HepG2 (cell line): ENCODE results near the gene SLA2. TPM values are rescaled to one million over a fixed set of nuclear protein-coding genes. Genes with fewer than 3 reads are reported as not detected.

Experiments
- ADNP ChIP-seq: sonication (generic); formaldehyde crosslinking; IDR thresholded peaks from 2 replicates; pipeline ENCODE4 v1.4.0; 2020; ENCODE audit warnings: missing genetic modification reagents
- BRD4 ChIP-seq: sonication (generic); formaldehyde crosslinking; IDR thresholded peaks from 2 replicates; pipeline ENCODE4 v1.4.0; 2020; ENCODE audit warnings: missing genetic modification reagents
- CEBPB ChIP-seq: IDR thresholded peaks from 2 replicates; pipeline ENCODE4 v1.6.1; 2011; ENCODE audit warnings: low read depth, low read length, improper control_type of control experiment, borderline replicate concordance
- FOXA3 ChIP-seq: IDR thresholded peaks from 2 replicates; pipeline ENCODE4 v1.6.1; 2016; ENCODE audit warnings: missing genetic modification reagents, missing compliant biosample characterization
- GMEB1 ChIP-seq: sonication (generic); formaldehyde crosslinking; IDR thresholded peaks from 2 replicates; pipeline ENCODE4 v1.5.1; 2020; ENCODE audit warnings: missing genetic modification reagents, mild to moderate bottlenecking, borderline replicate concordance
- HNF4A ChIP-seq: sonication (generic); formaldehyde crosslinking; IDR thresholded peaks from 2 replicates; pipeline ENCODE4 v1.4.0; 2020; ENCODE audit warnings: missing genetic modification reagents
- KAT8 ChIP-seq: IDR thresholded peaks from 2 replicates; pipeline ENCODE4 v1.6.1; 2016; ENCODE audit warnings: missing genetic modification reagents, missing compliant biosample characterization
- KDM4B ChIP-seq: sonication (generic); formaldehyde crosslinking; IDR thresholded peaks from 2 replicates; pipeline ENCODE4 v1.4.0; 2020; ENCODE audit warnings: missing genetic modification reagents
- KLF6 ChIP-seq: IDR thresholded peaks from 2 replicates; pipeline ENCODE4 v1.8.0; 2016; ENCODE audit warnings: missing biosample characterization, missing genetic modification reagents
- NFATC3 ChIP-seq: sonication (generic); formaldehyde crosslinking; IDR thresholded peaks from 2 replicates; pipeline ENCODE4 v1.5.1; 2020; ENCODE audit warnings: mild to moderate bottlenecking, missing genetic modification reagents
- NR2F6 ChIP-seq, 2 experiments: IDR thresholded peaks; 2 replicates each; pipeline ENCODE4 v1.6.1; 2016; ENCODE audit warnings: antibody characterized with exemption in 1 of 2, mild to moderate bottlenecking in 1 of 2
- SPEN ChIP-seq: sonication (generic); formaldehyde crosslinking; IDR thresholded peaks from 2 replicates; pipeline ENCODE4 v1.5.1; 2020; ENCODE audit warnings: low read depth, mild to moderate bottlenecking, missing genetic modification reagents
- ZBTB3 ChIP-seq: sonication (generic); formaldehyde crosslinking; IDR thresholded peaks from 2 replicates; pipeline ENCODE4 v1.4.0; 2020; ENCODE audit warnings: low read depth, mild to moderate bottlenecking, moderate library complexity, missing genetic modification reagents, borderline replicate concordance
- ZNF263 ChIP-seq: sonication (generic); formaldehyde crosslinking; IDR thresholded peaks from 2 replicates; pipeline ENCODE4 v1.4.0; 2020; ENCODE audit warnings: missing genetic modification reagents
- ZNF281 ChIP-seq: sonication (generic); formaldehyde crosslinking; IDR thresholded peaks from 2 replicates; pipeline ENCODE4 v1.4.0; 2020; ENCODE audit warnings: missing genetic modification reagents, borderline replicate concordance
- ZNF383 ChIP-seq: sonication (generic); formaldehyde crosslinking; IDR thresholded peaks from 2 replicates; pipeline ENCODE4 v1.4.0; 2020; ENCODE audit warnings: missing genetic modification reagents, mild to moderate bottlenecking, borderline replicate concordance
- ZNF558 ChIP-seq: sonication (generic); formaldehyde crosslinking; IDR thresholded peaks from 2 replicates; pipeline ENCODE4 v1.9.0; 2022; ENCODE audit warnings: mild to moderate bottlenecking, missing genetic modification reagents, borderline replicate concordance
- ZNF564 ChIP-seq: sonication (generic); formaldehyde crosslinking; IDR thresholded peaks from 2 replicates; pipeline ENCODE4 v1.8.1; 2023; ENCODE audit warnings: mild to moderate bottlenecking, missing genetic modification reagents
- ZNF598 ChIP-seq: sonication (generic); formaldehyde crosslinking; IDR thresholded peaks from 2 replicates; pipeline ENCODE4 v1.5.1; 2020; ENCODE audit warnings: mild to moderate bottlenecking, missing genetic modification reagents, borderline replicate concordance
- ZNF704 ChIP-seq: sonication (generic); formaldehyde crosslinking; IDR thresholded peaks from 2 replicates; pipeline ENCODE4 v1.8.1; 2023; ENCODE audit warnings: mild to moderate bottlenecking, inconsistent platforms, moderate library complexity, missing genetic modification reagents, borderline replicate concordance
- ZNF713 ChIP-seq: sonication (generic); formaldehyde crosslinking; IDR thresholded peaks from 2 replicates; pipeline ENCODE4 v1.4.0; 2020; ENCODE audit warnings: mild to moderate bottlenecking, missing genetic modification reagents
- ZNF772 ChIP-seq: sonication (generic); formaldehyde crosslinking; IDR thresholded peaks from 2 replicates; pipeline ENCODE4 v1.5.0; 2020; ENCODE audit warnings: mild to moderate bottlenecking, missing genetic modification reagents
- polyA plus RNA-seq, 8 experiments: library from polyadenylated mRNA; depleted of rRNA in 3 of 8; stranded (reverse) in 7 of 8; unstranded in 1 of 8; fragments of >200 nt; fragmentation: Illumina TruSeq in 4 of 8; extraction: Trizol in 4 of 8; gene quantifications; 2 replicates each; pipeline versions ENCODE4 v1.2.1 to v1.2.3, GENCODE V29; 2011 to 2016; ENCODE audit warnings: low read depth in 4 of 8, missing spikeins in 1 of 8, mixed read lengths in 1 of 8; ENCODE audit not compliant: insufficient read depth in 1 of 8
- total RNA-seq, 5 experiments: library from RNA; depleted of rRNA; stranded (reverse); fragments of >200 nt; fragmentation: Illumina TruSeq; extraction: Trizol; gene quantifications; 2 replicates each; pipeline ENCODE4 v1.2.3, GENCODE V29; 2016; ENCODE audit warnings: low read depth in 1 of 5

Gene SLA2
- total and polyA plus RNA-seq, 2 of the 13 experiments (the other 11 are each of a cell fraction or from before 2014, with no cell fraction given), result 1.6 to 3.6 TPM

GRCh38 chr20:36571564-36572504, 74.2 kb downstream of the SLA2 start (continued):
- TF ChIP-seq ZNF281 (CRISPR knock-in tag), result no peak
- TF ChIP-seq NR2F6 (IDR thresholded peaks at IDR 0.05), result 0 out of 2 replicates have a peak, but pooled peaks have one; percentile 24
- TF ChIP-seq NR2F6 (CRISPR knock-in tag; IDR thresholded peaks at IDR 0.05), result no peak
- no peak for TF ChIP-seq HNF4A (CRISPR knock-in tag)
- TF ChIP-seq ZNF598, result no peak; the same call in 1 of the 2 replicates
- TF ChIP-seq ZNF558 (CRISPR knock-in tag), result no peak
- 0 out of 2 replicates have a peak, but pooled peaks have one; percentile 66 for TF ChIP-seq NFATC3 (CRISPR knock-in tag)
- TF ChIP-seq SPEN, result peak; percentile 39
- TF ChIP-seq GMEB1, result 0 out of 2 replicates have a peak, but pooled peaks have one; percentile 12
- TF ChIP-seq ZNF564 (CRISPR knock-in tag), result no peak
- TF ChIP-seq ADNP (CRISPR knock-in tag), result no peak
- no peak for TF ChIP-seq BRD4 (CRISPR knock-in tag)
- 0 out of 2 replicates have a peak, but pooled peaks have one; percentile 2 for TF ChIP-seq CEBPB
- TF ChIP-seq ZNF704 (CRISPR knock-in tag), result no peak
- TF ChIP-seq ZNF772 (CRISPR knock-in tag), result no peak
- TF ChIP-seq KLF6 (CRISPR knock-in tag), result no peak
- TF ChIP-seq ZNF263, result peak; percentile 39
- 0 out of 2 replicates have a peak, but pooled peaks have one; percentile 31 for TF ChIP-seq ZBTB3
- TF ChIP-seq KAT8 (CRISPR knock-in tag), result peak; percentile 48; the same call in 1 of the 2 replicates
- no peak; the same call in 1 of the 2 replicates for TF ChIP-seq FOXA3 (CRISPR knock-in tag)
- TF ChIP-seq ZNF713 (CRISPR knock-in tag), result 0 out of 2 replicates have a peak, but pooled peaks have one; percentile 26
- TF ChIP-seq KDM4B (CRISPR knock-in tag), result 0 out of 2 replicates have a peak, but pooled peaks have one; percentile 30
- peak; percentile 91 for TF ChIP-seq ZNF383 (CRISPR knock-in tag)
